ENCODE data around the gene WBP11. TPM values are rescaled to one million over a fixed set of nuclear protein-coding genes. Genes with fewer than 3 reads are reported as not detected.

Gene WBP11
- total and polyA plus RNA-seq, 2 of the 13 experiments (the other 11 are each of a cell fraction or from before 2014, with no cell fraction given), result 7.6 to 31.0 TPM

GRCh38 chr12:14774906-14775635, 28.2 kb downstream of the WBP11 start (continued):
- TF ChIP-seq ZFY (CRISPR knock-in tag; IDR thresholded peaks at IDR 0.05), result 0 out of 2 replicates have a peak, but pooled peaks have one; percentile 35

- ATAC-seq (peak; percentile 69), DNase-seq (ENCODE audit: low spot score) (peak; percentile 88), FAIRE-seq (no peak)
- POLR2A ChIA-PET, result interaction anchor here (1.4 to 3.7 kb wide), 2 partner anchors 29 to 62 kb away, joined by 3 to 20 read pairs; partner anchors contain the start of genes C12orf60 and WBP11
- WGBS (ENCODE audit: low lambda C conversion rate), result 68% methylated on average over 51 of the region's 67 CpGs
- intact Hi-C loops (cut with micrococcal nuclease; ENCODE audit: unreplicated experiment) (loop anchor here (10.0 kb wide), 1 partner anchor 1111 kb away; the partner anchor contains the start of gene STRAP), in situ Hi-C loops (cut with HindIII; ENCODE audit: extremely low pct_ligation_motif_present, low pct_unique_long_range_greater_than_20kb) (no loop called here)
- Histone ChIP-seq H3K27me3 (ENCODE audit: control insufficient read depth in 1 of 2, insufficient read depth in 2 of 2, low read length in 2 of 2) (no peaks in the 10 kb centered on the region; a peak in 1 of 5 replicates), H3K79me2 (ENCODE audit: insufficient read depth, low read length) (peaks cover 20% of the 10 kb centered on the region), H3K27ac (ENCODE audit: extremely low read length, insufficient read depth, low read length) (peak overlapping the region; percentile 78), H3K4me3 (replicated peaks in 1 of 3; ENCODE audit: insufficient read depth in 1 of 3, low read depth in 2 of 3, low read length in 3 of 3) (peak overlapping the region; percentile 64 to 79 (median 65); a peak in 5 of 6 replicates), H2AFZ (ENCODE audit: low read length) (peak overlapping the region; percentile 79), H3K4me1 (ENCODE audit: insufficient read depth, low read length) (peaks cover 29% of the 10 kb centered on the region), H4K20me1 (ENCODE audit: insufficient read depth, low read length) (no peaks in the 10 kb centered on the region; the same call in 1 of the 2 replicates), H3K36me3 (replicated peaks in 1 of 2; ENCODE audit: control insufficient read depth in 1 of 2, insufficient read depth in 2 of 2, low read length in 2 of 2) (no peaks in the 10 kb centered on the region), H3K9ac (ENCODE audit: insufficient read depth, low read depth, low read length) (peak overlapping the region; percentile 76), H3K9me3 (ENCODE audit: low read length) (no peaks in the 10 kb centered on the region), H3K4me2 (ENCODE audit: low read depth, low read length) (peak overlapping the region; percentile 66)
- CTCF ChIA-PET (ENCODE audit: low intra/inter-chr PET ratio, low total read pairs), result no interaction called here
- BruUV-seq (replicated peaks), result TSS peak; percentile 88
- TF ChIP-seq GABPA (IDR thresholded peaks at IDR 0.05; ENCODE audit: low read depth, low read length), result no peak
- peak; percentile 31; the same call in 1 of the 2 replicates for TF ChIP-seq GABPA (CRISPR knock-in tag; IDR thresholded peaks at IDR 0.05; ENCODE audit: low read depth)
- TF ChIP-seq ATF3 (CRISPR knock-in tag; IDR thresholded peaks at IDR 0.05), result no peak
- peak; percentile 43 for TF ChIP-seq MED1 (CRISPR knock-in tag; IDR thresholded peaks at IDR 0.05)
- peak; percentile 45 for TF ChIP-seq GABPB1 (CRISPR knock-in tag; IDR thresholded peaks at IDR 0.05)
- no peak for TF ChIP-seq ZNF800 (CRISPR knock-in tag; IDR thresholded peaks at IDR 0.05)
- no peak for TF ChIP-seq GATAD2A (CRISPR knock-in tag; IDR thresholded peaks at IDR 0.05)
- 0 out of 2 replicates have a peak, but pooled peaks have one; percentile 20 for TF ChIP-seq PHF21A (CRISPR knock-in tag; IDR thresholded peaks at IDR 0.05)
- peak; percentile 77 for TF ChIP-seq PHF8 (CRISPR knock-in tag; IDR thresholded peaks at IDR 0.05)
- no peak for TF ChIP-seq ZNF547 (CRISPR knock-in tag; IDR thresholded peaks at IDR 0.05)
- TF ChIP-seq ASH2L (IDR thresholded peaks at IDR 0.05; ENCODE audit: insufficient read length, low read depth, low read length), result peak; percentile 51
- peak; percentile 84 for TF ChIP-seq POLR2G (IDR thresholded peaks at IDR 0.05; ENCODE audit: low read depth, low read length)
- peak; percentile 60 for TF ChIP-seq HDAC1 (CRISPR knock-in tag; IDR thresholded peaks at IDR 0.05)
- TF ChIP-seq ZNF770 (CRISPR knock-in tag; IDR thresholded peaks at IDR 0.05), result 0 out of 2 replicates have a peak, but pooled peaks have one; percentile 9
These were observed 29.0 kb downstream of the WBP11 start for GRCh38 chr12:14774074-14774905.
